ENCODE results near the gene DMAP1. TPM values are rescaled to one million over a fixed set of nuclear protein-coding genes. Genes with fewer than 3 reads are reported as not detected.

The DMAP1 gene
- polyA plus RNA-seq, 1 donor, result 42.1 TPM

DNA sequence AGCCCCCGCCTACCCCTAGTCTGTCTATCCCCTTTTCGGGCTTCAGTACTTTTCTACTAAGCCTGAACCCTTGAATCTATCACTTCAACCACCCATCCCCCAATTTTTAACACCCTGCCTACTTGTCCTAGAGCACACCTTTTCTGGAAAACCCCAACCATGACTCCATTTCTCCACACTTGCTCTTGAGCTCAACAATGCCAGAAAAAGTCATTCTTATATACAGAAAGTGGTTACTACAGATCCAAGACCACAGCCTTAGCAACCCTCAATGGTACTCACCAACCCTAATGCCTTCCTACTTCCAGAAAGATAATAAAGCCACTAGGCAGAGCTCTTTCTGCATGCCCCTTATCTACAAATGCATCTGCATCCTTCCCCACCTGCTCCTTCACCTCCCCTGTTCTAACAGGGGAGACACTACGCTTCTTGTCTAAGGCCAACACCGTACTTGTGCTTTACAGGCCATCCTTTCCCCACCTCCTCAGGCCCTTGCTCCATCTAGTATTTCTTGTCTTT lies 41.2 kb downstream of the DMAP1 start:
- no peak for DNase-seq (ENCODE audit: low read depth)

DNA sequence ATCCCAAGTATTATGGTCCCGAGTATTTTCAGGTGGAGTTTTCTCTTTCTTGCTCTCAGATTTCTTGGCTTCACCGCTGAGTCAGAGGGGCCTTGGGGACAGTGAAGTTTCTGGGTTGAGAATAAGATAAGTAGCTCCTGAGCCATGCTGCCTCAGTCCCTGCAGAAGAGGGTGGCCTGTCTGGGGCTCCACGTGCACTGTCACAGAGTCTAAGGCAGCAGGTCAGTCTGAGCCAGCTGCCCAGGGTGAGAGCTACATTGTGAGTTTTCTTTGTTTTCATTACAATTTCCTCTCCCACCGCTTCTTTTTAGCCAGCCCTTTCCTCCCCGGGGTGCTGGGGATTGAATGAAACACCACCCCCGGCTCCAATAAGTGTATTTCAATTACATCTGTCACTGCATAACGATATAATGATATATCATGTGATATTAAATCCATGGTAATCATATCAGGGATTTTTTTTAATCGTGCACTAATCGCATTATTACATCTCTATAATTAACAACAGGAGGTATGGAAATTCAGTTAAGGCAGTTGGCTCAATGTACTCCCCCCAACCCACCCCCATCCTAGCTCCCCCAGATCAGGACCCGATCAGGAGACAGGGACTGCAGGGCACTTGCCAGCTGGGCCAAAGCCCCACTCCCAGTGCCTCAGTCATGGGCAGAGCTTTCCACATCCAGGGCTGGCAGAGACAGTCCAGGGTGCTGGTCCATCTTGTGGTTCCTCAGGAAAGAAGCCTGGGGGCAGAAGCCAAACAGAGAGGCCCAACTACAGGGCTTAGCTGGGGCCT lies 43.7 kb downstream of the DMAP1 start:
- DNase-seq (ENCODE audit: low read depth), result no peak

DNA sequence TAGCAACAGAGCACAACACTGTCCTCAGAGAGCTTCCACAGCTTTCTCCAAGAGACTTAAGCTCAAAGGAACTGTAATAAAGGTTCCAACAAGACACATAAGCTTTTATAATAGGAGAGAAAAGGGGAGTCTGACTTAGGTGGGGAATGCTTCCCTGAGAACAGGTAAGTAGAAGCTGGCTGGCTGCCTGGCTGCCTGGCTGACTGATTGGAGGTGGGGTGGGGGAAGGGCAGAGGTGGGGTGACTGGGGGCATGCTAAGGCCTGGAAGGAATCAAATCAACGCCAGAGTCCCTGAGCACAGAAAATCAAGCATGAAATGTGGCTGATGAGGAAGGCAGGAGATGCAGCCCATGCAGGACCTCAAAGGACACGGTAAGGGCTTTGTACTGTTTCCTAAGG lies 45.8 kb downstream of the DMAP1 start:
- no peak for DNase-seq (ENCODE audit: low read depth)

DNA sequence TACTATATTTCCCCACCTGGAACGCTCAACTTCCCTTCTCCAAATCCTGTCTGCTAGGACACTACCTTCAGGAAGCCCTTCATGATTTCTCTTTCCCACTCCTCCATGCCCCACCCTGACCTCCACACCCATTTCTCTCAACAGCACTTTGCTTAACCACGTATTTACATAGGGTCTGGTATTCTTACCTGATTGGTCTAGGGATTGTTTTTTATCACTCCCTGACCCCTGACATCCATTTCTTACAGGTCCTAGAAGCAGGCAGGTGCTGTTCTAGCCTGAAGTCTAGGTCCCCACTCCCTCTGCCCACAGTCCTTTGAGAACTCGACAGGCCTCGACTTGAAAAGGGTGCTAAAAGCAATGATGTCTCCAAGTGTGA lies 47.5 kb downstream of the DMAP1 start:
- DNase-seq (ENCODE audit: low read depth), result no peak

DNA sequence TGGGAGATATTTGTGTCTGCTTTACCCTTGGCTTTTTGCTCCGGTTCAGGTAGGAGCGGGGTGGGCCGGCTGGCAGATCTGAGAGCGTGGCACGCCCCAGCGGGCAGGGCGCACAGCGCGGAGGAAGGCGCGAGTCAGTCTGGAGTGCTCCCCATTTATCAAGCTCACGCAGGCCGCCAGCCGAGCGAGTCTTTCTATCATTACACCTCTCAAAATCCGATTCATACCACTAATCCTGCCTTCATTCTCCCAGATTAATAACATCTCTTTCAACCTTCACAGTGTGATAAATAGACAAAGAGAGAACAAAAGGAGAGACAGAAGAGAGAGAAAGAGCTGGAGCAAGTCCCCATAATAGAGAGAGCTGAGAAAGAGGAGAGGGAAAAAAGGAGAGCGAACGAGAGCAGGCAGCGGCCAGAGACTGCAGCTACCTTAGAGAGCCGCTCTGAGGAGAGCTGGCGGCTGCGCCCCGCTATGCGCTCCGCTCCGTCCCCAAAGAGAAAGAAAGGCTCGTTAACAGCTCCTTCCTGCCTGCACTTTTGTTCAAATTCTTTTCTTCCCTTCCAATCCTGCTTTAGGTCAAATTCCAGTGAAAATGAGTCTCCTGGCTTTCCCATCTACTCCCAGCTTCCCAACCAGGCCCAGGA lies 48.0 kb downstream of the DMAP1 start:
- no peak for DNase-seq (ENCODE audit: low read depth)

DNA sequence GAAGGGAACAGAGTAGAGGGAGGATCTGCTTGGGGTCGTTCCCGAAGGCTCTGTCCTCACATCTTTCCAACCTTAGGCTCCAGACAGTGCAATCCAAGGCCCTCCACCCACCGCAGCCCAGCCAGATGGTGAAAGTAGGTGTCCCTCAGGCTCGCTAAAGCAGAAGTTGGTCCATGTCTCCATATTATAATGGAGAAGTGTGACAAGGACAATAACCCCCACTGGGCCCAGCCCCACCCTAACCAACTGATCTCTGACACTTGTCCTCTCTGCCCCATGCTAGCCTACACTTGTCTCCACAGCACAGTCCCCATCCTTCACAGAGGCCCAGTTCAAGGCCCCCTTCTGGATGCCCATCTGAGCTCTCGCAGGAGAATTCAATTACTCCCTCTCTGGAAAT lies 48.7 kb downstream of the DMAP1 start:
- DNase-seq (ENCODE audit: low read depth), result no peak

DNA sequence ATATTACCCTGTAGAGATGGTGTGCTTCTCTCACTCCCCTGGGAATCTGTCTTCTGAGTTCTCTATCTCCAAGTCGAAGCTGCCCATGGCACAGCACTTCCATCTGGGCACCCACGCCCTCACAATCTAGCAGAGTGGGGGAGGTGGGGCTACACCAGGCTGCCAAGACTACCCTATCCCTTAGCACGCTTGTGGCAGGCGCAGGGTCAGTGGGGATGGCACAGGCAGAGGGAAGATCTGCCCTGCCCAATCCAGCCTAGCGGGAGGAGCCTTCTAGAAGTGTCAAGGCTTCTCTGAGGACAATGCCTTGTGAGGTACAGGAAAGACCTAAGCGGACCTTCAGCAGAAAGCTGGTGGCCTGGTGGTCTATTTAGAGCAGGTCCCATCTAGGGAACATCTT lies 49.1 kb downstream of the DMAP1 start:
- no peak for DNase-seq (ENCODE audit: low read depth)

DNA sequence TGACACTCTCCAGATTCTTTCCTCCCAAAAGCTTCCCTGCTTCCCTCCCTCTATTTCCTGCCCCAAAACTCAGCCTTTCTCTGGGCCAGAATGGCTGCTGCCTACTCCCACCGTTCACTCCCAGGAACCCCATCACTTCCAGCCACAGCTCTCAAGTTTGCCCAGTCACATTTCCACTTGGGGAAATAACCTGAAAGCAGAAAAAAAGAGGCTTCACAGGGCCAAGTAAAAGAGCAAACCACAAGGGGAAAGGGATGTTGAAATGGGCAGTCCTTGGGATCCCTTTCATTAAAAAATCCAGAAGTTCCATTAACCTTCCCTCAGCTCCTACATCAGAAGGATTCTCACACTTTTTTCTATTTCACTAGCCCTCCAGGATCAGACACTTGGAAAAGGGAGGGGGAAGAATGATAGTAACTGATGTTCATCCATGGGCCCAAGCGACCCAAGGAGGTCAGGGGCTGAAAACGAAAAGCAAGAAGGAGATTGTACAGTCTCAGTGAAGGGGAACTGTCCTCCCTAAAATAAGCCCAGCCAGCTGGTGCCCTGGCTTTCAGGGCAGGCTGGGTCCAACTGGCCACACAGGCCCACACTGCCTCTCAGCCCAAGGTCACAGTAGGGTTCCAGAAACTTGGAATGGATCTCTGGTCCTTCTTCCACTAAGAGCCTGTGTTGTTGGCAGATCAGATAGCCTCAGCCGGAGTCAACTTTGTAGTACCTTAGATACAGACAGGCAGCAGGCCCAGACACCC lies 49.7 kb downstream of the DMAP1 start:
- DNase-seq (ENCODE audit: low read depth), result no peak

DNA sequence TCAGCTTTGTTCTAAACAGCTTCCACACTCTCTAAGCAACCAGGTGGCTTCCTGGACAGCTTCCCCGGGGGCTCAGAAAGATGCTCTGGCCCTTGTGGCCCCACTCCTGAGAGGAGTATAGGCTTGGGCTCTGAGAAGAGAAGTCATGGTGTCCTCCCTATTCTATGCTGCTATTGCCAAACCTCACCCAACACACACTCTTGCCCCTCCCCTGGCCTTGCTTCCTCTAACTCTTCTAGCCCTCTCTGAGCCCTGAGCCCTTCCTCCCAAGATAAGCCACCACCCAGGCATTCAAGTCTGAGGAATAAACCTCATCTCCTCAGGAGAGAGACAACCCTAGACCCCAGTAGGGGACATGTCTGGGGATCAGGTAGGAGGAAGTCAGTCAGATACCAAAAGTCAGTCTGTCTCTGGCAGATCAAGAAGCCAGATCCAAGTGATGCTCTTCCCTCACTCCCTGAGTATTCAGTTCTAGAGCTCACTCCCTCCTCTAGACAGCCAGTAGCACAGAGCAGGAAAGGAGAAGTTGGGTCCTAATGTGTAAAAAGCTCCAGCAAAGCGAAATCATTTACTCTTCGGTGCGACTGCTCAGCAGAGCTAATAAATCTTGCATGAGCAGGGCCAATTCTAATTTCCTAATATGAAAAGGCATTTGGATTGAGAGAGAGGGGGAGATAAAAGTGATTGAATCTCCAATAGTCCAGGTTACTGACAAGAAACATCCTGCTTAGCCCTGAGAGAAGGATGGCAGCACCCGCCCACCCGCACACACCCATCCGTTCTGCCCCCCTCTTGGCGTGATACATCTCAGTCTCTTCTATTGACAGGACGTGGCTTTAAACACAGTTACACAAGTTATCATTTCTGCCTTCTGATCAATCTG lies 50.5 kb downstream of the DMAP1 start:
- DNase-seq (ENCODE audit: low read depth), result no peak

DNA sequence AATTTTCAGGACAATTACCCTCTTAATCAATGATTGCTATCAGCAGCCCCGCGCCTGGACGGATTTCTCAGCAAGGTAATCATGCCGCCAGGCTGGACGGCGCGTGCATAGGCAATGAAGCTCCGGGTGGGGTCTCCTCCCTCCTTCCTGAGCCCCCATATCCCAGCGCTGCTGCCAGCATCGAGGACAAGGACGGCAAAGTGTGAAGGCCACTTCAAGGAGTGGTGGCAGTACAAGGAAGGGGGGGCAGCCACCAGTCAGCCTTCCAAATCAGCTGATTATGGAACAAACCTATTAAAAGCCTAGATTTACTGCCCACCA lies 51.1 kb downstream of the DMAP1 start:
- DNase-seq (ENCODE audit: low read depth), result no peak

DNA sequence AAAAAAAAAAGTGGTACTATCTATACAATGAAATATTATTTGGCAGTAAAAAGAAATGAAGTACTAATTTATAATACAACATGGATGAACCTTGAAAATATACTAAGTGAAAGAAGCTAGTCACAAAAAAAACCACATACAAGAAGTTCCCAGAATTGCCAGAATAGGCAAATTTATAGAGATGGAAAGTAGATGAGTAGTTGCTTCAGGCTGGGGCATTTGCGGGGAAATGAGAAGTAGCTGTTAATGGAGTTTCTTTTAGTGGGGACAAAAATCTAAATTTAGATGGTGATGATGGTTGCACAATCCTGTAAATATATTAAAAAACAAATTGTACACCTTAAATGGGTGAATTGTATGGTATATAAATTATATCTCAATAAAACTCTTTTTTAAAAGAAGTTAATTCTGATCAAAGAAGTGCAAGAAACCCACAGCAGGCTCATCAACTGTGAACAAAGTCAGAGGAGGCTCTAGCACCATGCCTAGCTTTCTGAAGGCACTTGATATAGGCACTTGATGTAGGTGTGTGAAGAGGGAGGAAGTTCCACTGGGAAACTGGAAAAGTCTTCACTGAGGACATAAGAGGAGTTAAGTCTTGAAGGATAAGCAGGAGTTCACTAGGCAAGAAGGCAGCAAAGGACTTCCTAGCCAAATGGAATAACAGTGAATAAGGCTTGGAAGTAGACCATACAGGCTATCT lies 52.5 kb downstream of the DMAP1 start:
- DNase-seq (ENCODE audit: low read depth), result no peak

DNA sequence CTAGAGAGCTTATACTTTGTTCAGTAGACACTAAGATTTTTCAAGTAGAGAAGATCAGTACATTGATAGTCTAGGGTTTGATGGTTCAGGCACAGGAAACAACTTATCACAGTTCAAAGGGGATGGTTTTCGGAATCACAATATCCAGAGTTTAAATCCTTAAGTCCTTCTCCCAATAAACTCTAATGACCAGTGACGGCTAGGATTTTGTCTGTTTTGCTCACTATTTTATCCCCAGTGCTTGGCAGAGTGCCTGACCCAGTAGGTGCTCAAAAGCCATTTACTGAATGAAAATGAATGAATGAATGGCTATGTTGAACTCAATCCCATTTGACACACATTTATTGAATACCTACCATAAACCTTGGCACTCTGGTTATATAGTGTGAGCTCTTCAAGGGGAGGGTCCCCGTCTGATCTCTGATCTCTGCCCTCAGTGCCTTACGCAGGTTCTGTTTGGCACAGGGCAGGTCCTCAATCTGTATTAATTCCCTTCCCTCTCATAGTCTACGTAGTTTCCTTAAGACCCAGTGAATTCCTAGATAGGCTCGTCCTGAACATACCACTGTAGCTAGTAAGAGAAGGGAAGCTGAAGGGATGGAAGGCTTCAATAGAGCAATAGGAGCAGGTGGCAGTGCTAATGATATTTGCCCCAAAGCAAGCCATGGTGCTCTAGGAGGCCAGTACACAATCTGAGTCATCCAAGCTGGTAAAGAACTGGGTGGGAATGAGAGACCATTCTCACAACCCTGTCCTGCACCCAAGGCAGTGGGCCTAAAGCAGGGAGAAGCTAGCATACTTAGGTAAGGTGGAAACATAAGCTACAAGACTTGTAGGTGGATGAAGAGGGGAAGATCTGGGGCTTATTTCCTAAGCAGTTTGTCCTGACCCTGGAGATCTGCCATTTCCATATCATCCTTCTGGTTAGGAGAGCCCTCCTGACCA lies 53.4 kb downstream of the DMAP1 start:
- DNase-seq (ENCODE audit: low read depth), result no peak

DNA sequence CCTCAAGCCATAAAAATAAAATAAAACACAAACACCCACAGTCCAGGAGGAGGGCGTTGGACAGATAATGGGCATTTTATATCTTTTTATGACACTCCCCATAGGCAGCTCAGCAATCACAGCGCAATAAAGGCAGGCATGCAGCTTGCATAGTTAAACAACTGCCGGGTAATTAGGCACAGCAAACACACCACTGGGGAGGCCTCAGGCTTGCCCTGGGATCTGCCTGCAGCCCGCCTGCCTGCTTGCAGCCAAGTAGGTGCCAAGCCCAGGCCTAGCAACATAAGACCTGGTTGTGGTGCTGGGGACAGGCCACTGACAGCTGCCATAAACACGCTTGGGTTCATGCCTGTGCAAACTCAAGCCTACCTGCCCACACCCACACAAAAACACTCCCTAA lies 54.2 kb downstream of the DMAP1 start:
- DNase-seq (ENCODE audit: low read depth), result no peak

DNA sequence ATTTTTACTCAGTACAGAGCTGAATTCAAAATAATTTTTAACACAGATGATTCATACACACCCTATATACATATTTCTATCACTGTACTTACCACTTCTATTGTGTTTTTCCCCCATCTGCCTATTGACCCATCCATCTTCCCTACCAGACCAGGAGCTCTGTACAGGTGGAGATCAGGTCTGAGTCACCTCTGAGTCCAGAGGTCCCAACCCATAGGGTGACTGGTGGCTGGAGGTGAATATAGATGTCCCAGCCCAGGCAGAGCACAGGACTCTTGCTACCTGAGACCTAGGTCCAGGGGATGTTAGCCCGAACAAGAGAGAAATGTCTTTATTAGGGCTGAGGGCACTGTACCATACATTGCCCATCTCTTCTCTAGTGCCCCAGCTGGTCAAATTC lies 54.8 kb downstream of the DMAP1 start:
- DNase-seq (ENCODE audit: low read depth), result no peak

Other genes with a start within 250 kb of the DMAP1 start
- gene DPH2, start 243.5 kb upstream of the DMAP1 start, polyA plus RNA-seq (ENCODE audit: insufficient read length), result 18.6 TPM
- gene ATP6V0B, start 238.5 kb upstream of the DMAP1 start, polyA plus RNA-seq (ENCODE audit: insufficient read length), result 46.9 TPM
- gene B4GALT2, start 234.3 kb upstream of the DMAP1 start, polyA plus RNA-seq (ENCODE audit: insufficient read length), result 42.0 TPM
- gene CCDC24, start 221.9 kb upstream of the DMAP1 start, polyA plus RNA-seq (ENCODE audit: insufficient read length), result 0.78 TPM
- 3.2 TPM for gene SLC6A9, start 182.0 kb upstream of the DMAP1 start, polyA plus RNA-seq (ENCODE audit: insufficient read length)
- gene KLF17, start 94.7 kb upstream of the DMAP1 start, polyA plus RNA-seq (ENCODE audit: insufficient read length), result 0.13 TPM
- not detected for gene KLF18, start 71.8 kb upstream of the DMAP1 start, polyA plus RNA-seq (ENCODE audit: insufficient read length)
- 45.7 TPM for gene ERI3, start 141.8 kb downstream of the DMAP1 start, polyA plus RNA-seq (ENCODE audit: insufficient read length)
- gene RNF220, start 191.8 kb downstream of the DMAP1 start, polyA plus RNA-seq (ENCODE audit: insufficient read length), result 58.9 TPM